ENCODE measurements around the gene TCEA2.

The TCEA2 gene

GRCh38 chr20:64035933-64036345, 27.1 kb upstream of the TCEA2 start, which contains the start of gene C20orf204:
Gene C20orf204, plus strand, starts transcription at chr20:64036182. Its CDS starts 142 bp downstream, at chr20:64036324.
- TF ChIP-seq, protein P1, sequence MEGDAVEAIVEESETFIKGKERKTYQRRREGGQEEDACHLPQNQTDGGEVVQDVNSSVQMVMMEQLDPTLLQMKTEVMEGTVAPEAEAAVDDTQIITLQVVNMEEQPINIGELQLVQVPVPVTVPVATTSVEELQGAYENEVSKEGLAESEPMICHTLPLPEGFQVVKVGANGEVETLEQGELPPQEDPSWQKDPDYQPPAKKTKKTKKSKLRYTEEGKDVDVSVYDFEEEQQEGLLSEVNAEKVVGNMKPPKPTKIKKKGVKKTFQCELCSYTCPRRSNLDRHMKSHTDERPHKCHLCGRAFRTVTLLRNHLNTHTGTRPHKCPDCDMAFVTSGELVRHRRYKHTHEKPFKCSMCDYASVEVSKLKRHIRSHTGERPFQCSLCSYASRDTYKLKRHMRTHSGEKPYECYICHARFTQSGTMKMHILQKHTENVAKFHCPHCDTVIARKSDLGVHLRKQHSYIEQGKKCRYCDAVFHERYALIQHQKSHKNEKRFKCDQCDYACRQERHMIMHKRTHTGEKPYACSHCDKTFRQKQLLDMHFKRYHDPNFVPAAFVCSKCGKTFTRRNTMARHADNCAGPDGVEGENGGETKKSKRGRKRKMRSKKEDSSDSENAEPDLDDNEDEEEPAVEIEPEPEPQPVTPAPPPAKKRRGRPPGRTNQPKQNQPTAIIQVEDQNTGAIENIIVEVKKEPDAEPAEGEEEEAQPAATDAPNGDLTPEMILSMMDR (IDR thresholded peaks at IDR 0.05; ENCODE audit: low read depth, low read length): no peak
- peak; percentile 73 for DNase-seq
- Histone ChIP-seq H3K27ac (peak within 1 kb of the TSS; percentile 72), H3K4me3 (ENCODE audit: low read depth, low read length) (no peak within 1 kb of the TSS), H3K36me3 (no peaks in the 10 kb centered on the region), H3K9me3 (ENCODE audit: severe bottlenecking) (no peaks in the 10 kb centered on the region), H3K27me3 (ENCODE audit: insufficient read depth, low read depth, severe bottlenecking) (no peaks in the 10 kb centered on the region)

- Histone ChIP-seq H3K27me3 (ENCODE audit: insufficient read depth, low read depth, severe bottlenecking) (no peaks in the 10 kb centered on the region), H3K4me3 (ENCODE audit: low read depth, low read length) (no peak overlapping the region), H3K36me3 (no peaks in the 10 kb centered on the region), H3K27ac (peak overlapping the region; percentile 72), H3K9me3 (ENCODE audit: severe bottlenecking) (no peaks in the 10 kb centered on the region)
- TF ChIP-seq, protein P1 (IDR thresholded peaks at IDR 0.05; ENCODE audit: low read depth, low read length): no peak
- DNase-seq: no peak
These were observed 26.4 kb upstream of the TCEA2 start for GRCh38 chr20:64036346-64037198.

- no peak for DNase-seq
- no peak overlapping the region for H3K4me3 ChIP-seq (ENCODE audit: low read depth, low read length)
- H3K27me3 ChIP-seq (ENCODE audit: insufficient read depth, low read depth, severe bottlenecking): no peaks in the 10 kb centered on the region
- TF ChIP-seq, protein P1 (IDR thresholded peaks at IDR 0.05; ENCODE audit: low read depth, low read length): no peak
- H3K9me3 ChIP-seq (ENCODE audit: severe bottlenecking): no peaks in the 10 kb centered on the region
- no peaks in the 10 kb centered on the region for H3K36me3 ChIP-seq
- H3K27ac ChIP-seq: no peak overlapping the region
These were observed 25.9 kb upstream of the TCEA2 start for GRCh38 chr20:64037199-64037497.

DNA sequence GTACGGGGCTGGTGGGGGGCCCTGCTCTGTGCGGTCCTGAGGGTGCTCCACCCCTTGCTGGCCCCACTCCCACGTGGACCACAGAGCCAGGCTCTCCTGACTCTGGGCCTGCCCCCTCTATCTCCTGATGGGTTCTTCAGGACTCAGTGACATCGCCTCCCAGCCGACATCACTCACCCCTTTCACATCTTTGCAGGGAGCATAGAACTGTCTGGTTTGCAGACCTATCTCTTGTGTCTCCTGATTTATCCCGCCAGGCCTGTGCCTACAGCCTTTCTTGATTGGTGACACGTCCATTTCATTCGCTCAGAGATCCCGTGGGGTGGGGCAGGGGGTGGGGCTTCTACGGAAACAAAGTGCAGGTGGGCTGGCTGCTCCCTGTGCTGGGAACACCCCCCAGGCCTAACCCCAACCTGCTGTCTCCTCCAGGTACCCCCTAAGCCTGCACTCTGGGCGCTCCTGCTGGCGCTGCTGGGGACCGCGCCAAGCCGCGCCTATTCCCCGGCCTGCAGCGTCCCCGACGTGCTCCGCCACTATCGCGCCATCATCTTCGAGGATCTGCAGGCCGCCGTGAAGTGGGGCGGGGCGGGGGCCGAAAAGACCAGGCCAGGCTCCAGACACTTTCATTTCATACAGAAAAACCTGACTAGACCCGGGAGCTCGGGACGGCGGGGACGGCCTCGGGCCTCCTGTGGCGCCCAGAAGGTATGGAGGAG, 25.3 kb upstream of the TCEA2 start:
- Histone ChIP-seq H3K4me3 (ENCODE audit: low read depth, low read length) (peak overlapping the region; percentile 49), H3K27ac (peak overlapping the region; percentile 45), H3K27me3 (ENCODE audit: insufficient read depth, low read depth, severe bottlenecking) (no peaks in the 10 kb centered on the region), H3K9me3 (ENCODE audit: severe bottlenecking) (no peaks in the 10 kb centered on the region), H3K36me3 (no peaks in the 10 kb centered on the region)
- TF ChIP-seq, protein P1 (IDR thresholded peaks at IDR 0.05; ENCODE audit: low read depth, low read length): no peak
- DNase-seq: peak; percentile 48

- H3K9me3 ChIP-seq (ENCODE audit: severe bottlenecking): no peaks in the 10 kb centered on the region
- DNase-seq: peak; percentile 39
- peak overlapping the region; percentile 49 for H3K4me3 ChIP-seq (ENCODE audit: low read depth, low read length)
- TF ChIP-seq, protein P1 (IDR thresholded peaks at IDR 0.05; ENCODE audit: low read depth, low read length): no peak
- no peaks in the 10 kb centered on the region for H3K36me3 ChIP-seq
- no peaks in the 10 kb centered on the region for H3K27me3 ChIP-seq (ENCODE audit: insufficient read depth, low read depth, severe bottlenecking)
- peak overlapping the region; percentile 78 for H3K27ac ChIP-seq
These were observed 24.8 kb upstream of the TCEA2 start for GRCh38 chr20:64038224-64038564.

Measured in WERI-Rb-1 (cell line).